Kidney (tissue), 14 donors: ENCODE measurements around the gene ALDH4A1. TPM values are rescaled to one million over a fixed set of nuclear protein-coding genes. Genes with fewer than 3 reads are reported as not detected.
A peak's percentile ranks its signal among the peaks of the same experiment; 100 is the strongest.
"Not testable (repeated sequence)": the region's sequence is repeated elsewhere in the genome, so short reads cannot be mapped to it uniquely, and the experiment has no call there.

Source experiments
- DNase-seq, 5 donors: peaks; one replicate each; pipeline ENCODE4 v3.0.0-alpha.2; 2013 to 2020
- FAIRE-seq: peaks from 2 replicates; lab custom pipeline; 2012; peaks lifted over from hg19 to GRCh38; lab: Jason Lieb, UNC
- H3K27ac ChIP-seq, 2 donors: one replicate each; pipeline ENCODE4 v1.7.0; 2013; ENCODE audit warnings: low read depth in 2 of 2, low read length in 2 of 2, inconsistent platforms in 1 of 2
- H3K27me3 ChIP-seq: one replicate; pipeline ENCODE4 v1.7.1; 2013; ENCODE audit warnings: low read length, inconsistent platforms; ENCODE audit not compliant: control insufficient read depth, insufficient read depth
- H3K36me3 ChIP-seq, 3 donors: one replicate each; pipeline versions ENCODE4 v1.7.0 to v1.7.1; 2013; ENCODE audit warnings: low read length in 3 of 3, control low read depth in 1 of 3, inconsistent platforms in 1 of 3; ENCODE audit not compliant: insufficient read depth in 3 of 3, control insufficient read depth in 2 of 3
- H3K4me1 ChIP-seq, 3 donors: one replicate each; pipeline versions ENCODE4 v1.7.0 to v1.7.1; 2013; ENCODE audit warnings: low read length in 3 of 3, inconsistent platforms in 1 of 3, low read depth in 1 of 3; ENCODE audit not compliant: control insufficient read depth in 2 of 3, insufficient read depth in 2 of 3
- H3K4me3 ChIP-seq, 3 donors: one replicate each; pipeline versions ENCODE4 v1.7.0 to v1.8.1; 2013; ENCODE audit warnings: low read length in 3 of 3, control low read depth in 1 of 3, inconsistent platforms in 1 of 3
- H3K9ac ChIP-seq, 3 donors: one replicate each; pipeline versions ENCODE4 v1.7.0 to v1.7.1; 2013; ENCODE audit warnings: low read length in 3 of 3, control low read depth in 1 of 3, inconsistent platforms in 1 of 3
- H3K9me3 ChIP-seq, 3 donors: one replicate each; pipeline versions ENCODE4 v1.7.0 to v1.7.1; 2013; ENCODE audit warnings: low read length in 3 of 3, control low read depth in 1 of 3, inconsistent platforms in 1 of 3; ENCODE audit not compliant: control insufficient read depth in 2 of 3, insufficient read depth in 1 of 3
- intact Hi-C: fragments of 100-400 bp; cut with DNase I; formaldehyde crosslinking; loops from one replicate; pipeline ENCODE4 v1.11.1; 2022
- polyA plus RNA-seq: library from polyadenylated mRNA; stranded (reverse); fragments of 350-450 nt; fragmentation: Illumina TruSeq; extraction: RNeasy Lipid Tissue Mini Kit (QIAGEN cat#74804); gene quantifications from one replicate; pipeline ENCODE4 v1.2.3, GENCODE V29; 2014; ENCODE audit warnings: low read depth, low replicate concordance; ENCODE audit not compliant: insufficient read depth
- total RNA-seq: library from RNA; stranded (reverse); fragmentation: NEBNext Ultra II Directional; extraction: Animal tissue kit (Norgen Biotek cat#: 25700); gene quantifications from one replicate; pipeline ENCODE4 v1.2.1, GENCODE V29; 2021
- TF ChIP-seq, protein P1 (sequence below): IDR thresholded peaks from 3 replicates; pipeline ENCODE4 v1.5.1; 2012; ENCODE audit warnings: mild to moderate bottlenecking, moderate library complexity, borderline replicate concordance; ENCODE audit not compliant: insufficient read depth; ENCODE audit errors: extremely low read depth
- donor health status: control.
- donor health status: control.
- donor health status: control.
- donor health status: control.
- donor health status: control.
- donor health status: DM: yes; HTN: yes; CAD: no.
- donor health status: Normal renal cell carcinoma (clear cell type).

The ALDH4A1 gene
- total and polyA plus RNA-seq, 2 donors from 2014 or later: 49.3 to 352 TPM

DNA sequence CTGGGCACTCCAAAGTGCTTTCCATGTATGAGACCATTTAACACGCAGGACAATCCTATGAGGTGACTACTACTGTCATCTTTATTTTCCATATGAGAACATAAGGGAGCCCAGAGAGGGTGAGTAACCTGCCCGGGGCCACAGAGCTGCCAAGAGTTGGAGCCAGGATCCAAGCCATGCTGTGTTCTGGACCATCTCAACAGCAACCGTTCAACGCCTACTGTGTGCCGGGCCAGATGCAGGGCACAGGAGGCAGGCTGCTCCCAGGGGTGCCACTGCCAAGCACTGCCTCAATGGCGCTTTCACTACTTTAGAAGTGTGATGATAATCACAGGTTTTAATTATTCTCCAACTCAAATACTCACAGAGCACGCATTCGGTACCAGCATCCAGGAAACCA lies 3.8 kb downstream of the ALDH4A1 start:
- Histone ChIP-seq H3K27me3 (no peaks in the 10 kb centered on the region), H3K36me3 (peaks cover 0 to 7% (median 2%) of the 10 kb centered on the region in 3 donors), H3K9ac (peak overlapping the region in 1 of 3 donors; percentile 42), H3K4me1 (peaks cover 3 to 29% (median 22%) of the 10 kb centered on the region in 3 donors), H3K9me3 (no peaks in the 10 kb centered on the region), H3K4me3 (peak overlapping the region in 1 of 3 donors; percentile 83), H3K27ac (no peak overlapping the region)
- no peak for DNase-seq
- intact Hi-C loops: no loop called here
- TF ChIP-seq, protein P1, sequence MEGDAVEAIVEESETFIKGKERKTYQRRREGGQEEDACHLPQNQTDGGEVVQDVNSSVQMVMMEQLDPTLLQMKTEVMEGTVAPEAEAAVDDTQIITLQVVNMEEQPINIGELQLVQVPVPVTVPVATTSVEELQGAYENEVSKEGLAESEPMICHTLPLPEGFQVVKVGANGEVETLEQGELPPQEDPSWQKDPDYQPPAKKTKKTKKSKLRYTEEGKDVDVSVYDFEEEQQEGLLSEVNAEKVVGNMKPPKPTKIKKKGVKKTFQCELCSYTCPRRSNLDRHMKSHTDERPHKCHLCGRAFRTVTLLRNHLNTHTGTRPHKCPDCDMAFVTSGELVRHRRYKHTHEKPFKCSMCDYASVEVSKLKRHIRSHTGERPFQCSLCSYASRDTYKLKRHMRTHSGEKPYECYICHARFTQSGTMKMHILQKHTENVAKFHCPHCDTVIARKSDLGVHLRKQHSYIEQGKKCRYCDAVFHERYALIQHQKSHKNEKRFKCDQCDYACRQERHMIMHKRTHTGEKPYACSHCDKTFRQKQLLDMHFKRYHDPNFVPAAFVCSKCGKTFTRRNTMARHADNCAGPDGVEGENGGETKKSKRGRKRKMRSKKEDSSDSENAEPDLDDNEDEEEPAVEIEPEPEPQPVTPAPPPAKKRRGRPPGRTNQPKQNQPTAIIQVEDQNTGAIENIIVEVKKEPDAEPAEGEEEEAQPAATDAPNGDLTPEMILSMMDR: no peak
- FAIRE-seq: no peak

DNA sequence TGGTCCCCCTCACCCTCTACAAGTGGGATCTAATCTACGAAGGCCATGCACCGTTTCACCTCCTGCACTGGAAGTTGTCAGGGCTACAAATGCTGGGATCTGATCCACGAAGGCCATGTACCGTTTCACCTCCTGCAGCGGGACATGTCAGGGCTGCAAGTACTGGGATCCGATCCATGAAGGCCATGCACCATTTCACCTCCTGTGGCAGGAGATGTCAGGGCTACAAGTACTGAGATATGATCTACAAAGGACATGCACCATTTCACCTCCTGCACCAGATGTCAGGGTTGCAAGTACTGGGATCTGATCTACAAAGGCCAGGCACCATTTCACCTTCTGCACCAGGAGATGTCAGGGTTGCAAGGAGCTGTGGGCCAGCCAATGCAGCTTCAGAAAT lies 7.0 kb downstream of the ALDH4A1 start:
- peaks cover 0 to 7% (median 2%) of the 10 kb centered on the region in 3 donors for H3K36me3 ChIP-seq
- peak overlapping the region; percentile 8 to 55 for H3K27ac ChIP-seq
- H3K4me1 ChIP-seq: peaks cover 0 to 45% (median 41%) of the 10 kb centered on the region in 3 donors
- no peak for FAIRE-seq
- no peak for DNase-seq
- intact Hi-C loops: no loop called here
- H3K9ac ChIP-seq: no peak overlapping the region
- TF ChIP-seq, protein P1: no peak
- no peaks in the 10 kb centered on the region for H3K9me3 ChIP-seq
- no peaks in the 10 kb centered on the region for H3K27me3 ChIP-seq
- H3K4me3 ChIP-seq: no peak overlapping the region

DNA sequence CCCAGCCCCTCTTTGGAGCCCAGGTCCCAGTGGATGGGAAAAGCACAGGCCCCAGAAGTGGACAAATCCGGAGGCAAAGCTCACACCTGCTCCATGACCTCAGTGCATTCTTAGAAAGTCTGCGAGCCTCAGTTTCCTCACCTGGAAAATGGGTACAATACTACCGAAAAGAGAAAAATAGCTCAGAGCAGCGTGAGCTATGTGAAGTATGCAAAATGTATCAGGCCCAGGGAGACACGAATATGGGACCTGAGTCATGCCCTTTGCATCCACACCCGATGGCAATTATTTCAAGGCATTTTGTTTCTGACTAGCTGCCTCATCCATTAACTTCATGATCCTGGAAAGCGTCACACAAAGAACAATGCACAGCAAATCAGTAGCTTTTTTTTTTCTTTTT lies 9.2 kb downstream of the ALDH4A1 start:
- Histone ChIP-seq H3K27ac (peak overlapping the region; percentile 19 to 63), H3K4me3 (no peak overlapping the region), H3K9ac (peak overlapping the region in 1 of 3 donors; percentile 0), H3K36me3 (peaks cover 0 to 2% (median 1%) of the 10 kb centered on the region in 3 donors), H3K9me3 (no peaks in the 10 kb centered on the region), H3K27me3 (no peaks in the 10 kb centered on the region), H3K4me1 (peaks cover 0 to 55% (median 47%) of the 10 kb centered on the region in 3 donors)
- DNase-seq: no peak
- TF ChIP-seq, protein P1: no peak
- intact Hi-C loops: no loop called here
- FAIRE-seq: no peak

DNA sequence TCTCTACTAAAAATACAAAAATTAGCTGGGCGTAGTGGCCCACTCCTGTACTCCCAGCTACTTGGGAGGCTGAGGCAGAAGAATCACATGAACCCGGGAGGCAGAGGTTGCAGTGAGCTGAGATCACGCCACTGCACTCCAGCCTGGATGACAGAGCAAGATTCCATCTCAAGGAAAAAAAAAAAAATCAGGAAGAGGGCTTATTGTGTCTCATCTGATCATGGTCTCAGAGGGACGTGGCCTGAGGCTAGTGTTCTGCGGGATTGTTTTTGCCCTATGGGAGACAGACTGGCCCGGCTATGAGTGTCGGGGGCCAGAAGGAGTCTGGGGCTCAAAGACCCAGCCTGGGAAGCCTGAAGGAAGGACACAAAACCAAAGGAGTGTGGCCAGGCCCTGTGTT lies 10.5 kb downstream of the ALDH4A1 start:
- H3K9me3 ChIP-seq, intact Hi-C loops, FAIRE-seq, DNase-seq, H3K9ac ChIP-seq, H3K27me3 ChIP-seq, H3K36me3 ChIP-seq, H3K4me3 ChIP-seq: not testable (repeated sequence)
- H3K27ac ChIP-seq: peak overlapping the region; percentile 19 to 85
- peaks cover 0 to 58% (median 54%) of the 10 kb centered on the region in 3 donors for H3K4me1 ChIP-seq
